Measurements from ENCODE around the gene NT5C1B.

NT5C1B gene

GRCh38 chr2:18599509-18600254, 10.3 kb upstream of the NT5C1B start:
- peak; percentile 79 to 80 for DNase-seq (ENCODE audit: low read depth in 2 of 2)

GRCh38 chr2:18598848-18599484, 9.6 kb upstream of the NT5C1B start:
- DNase-seq (ENCODE audit: low read depth in 2 of 2), result no peak

GRCh38 chr2:18597618-18598017, 8.2 kb upstream of the NT5C1B start:
- DNase-seq (ENCODE audit: low read depth in 2 of 2), result no peak

GRCh38 chr2:18596993-18597392, 7.6 kb upstream of the NT5C1B start:
- no peak for DNase-seq (ENCODE audit: low read depth in 2 of 2)

GRCh38 chr2:18593496-18593895, 4.1 kb upstream of the NT5C1B start:
- no peak for DNase-seq (ENCODE audit: low read depth in 2 of 2)

- DNase-seq (ENCODE audit: low read depth in 2 of 2), result no peak
These were observed 3.0 kb upstream of the NT5C1B start for GRCh38 chr2:18592372-18592771.

- DNase-seq (ENCODE audit: low read depth in 2 of 2), result no peak
These were observed 567 bp downstream of the NT5C1B start for GRCh38 chr2:18588802-18589201.

- no peak for DNase-seq (ENCODE audit: low read depth in 2 of 2)
These were observed 1.3 kb downstream of the NT5C1B start for GRCh38 chr2:18588049-18588448.

- DNase-seq (ENCODE audit: low read depth in 2 of 2), result no peak
These were observed 3.8 kb downstream of the NT5C1B start for GRCh38 chr2:18585526-18585925.

- DNase-seq (ENCODE audit: low read depth in 2 of 2), result no peak
These were observed 4.8 kb downstream of the NT5C1B start for GRCh38 chr2:18584608-18584954.

- no peak for DNase-seq (ENCODE audit: low read depth in 2 of 2)
These were observed 5.3 kb downstream of the NT5C1B start for GRCh38 chr2:18583905-18584607.

GRCh38 chr2:18580606-18581005, 8.8 kb downstream of the NT5C1B start:
- no peak for DNase-seq (ENCODE audit: low read depth in 2 of 2)

- DNase-seq (ENCODE audit: low read depth in 2 of 2), result no peak
These were observed 11.3 kb downstream of the NT5C1B start for GRCh38 chr2:18578033-18578432.

GRCh38 chr2:18566145-18566769, 23.1 kb downstream of the NT5C1B start:
- DNase-seq (ENCODE audit: low read depth in 2 of 2), result no peak

- no peak for DNase-seq (ENCODE audit: low read depth in 2 of 2)
These were observed 28.6 kb downstream of the NT5C1B start for GRCh38 chr2:18560797-18561085.

GRCh38 chr2:18560031-18560796, 29.2 kb downstream of the NT5C1B start, which contains the start of gene RDH14:
Gene RDH14 (minus strand): TSS chr2:18560653. CDS start chr2:18560572, 81 bp downstream.
- DNase-seq (ENCODE audit: low read depth in 2 of 2), result peak; percentile 79

GRCh38 chr2:18559531-18560030, 29.8 kb downstream of the NT5C1B start:
- DNase-seq (ENCODE audit: low read depth in 2 of 2), result no peak

GRCh38 chr2:18558458-18558857, 30.9 kb downstream of the NT5C1B start:
- no peak for DNase-seq (ENCODE audit: low read depth in 2 of 2)

- no peak for DNase-seq (ENCODE audit: low read depth in 2 of 2)
These were observed 32.2 kb downstream of the NT5C1B start for GRCh38 chr2:18557121-18557520.

GRCh38 chr2:18552351-18553077, 36.9 kb downstream of the NT5C1B start:
- DNase-seq (ENCODE audit: low read depth in 2 of 2), result no peak

GRCh38 chr2:18551623-18552022, 37.7 kb downstream of the NT5C1B start:
- DNase-seq (ENCODE audit: low read depth in 2 of 2), result peak in 1 of 2 experiments; percentile 25
